ENCODE data around the gene TUBGCP4. TPM values are rescaled to one million over a fixed set of nuclear protein-coding genes. Genes with fewer than 3 reads are reported as not detected.
A peak's percentile ranks its signal among the peaks of the same experiment; 100 is the strongest.

TUBGCP4 gene
- total RNA-seq, 1 experiment from 2014 or later = 23.5 TPM

GRCh38 chr15:43449981-43450380 is 79.1 kb downstream of the TUBGCP4 start:
- Histone ChIP-seq H2AFZ (ENCODE audit: low read length) (no peak overlapping the region), H3K23ac (ENCODE audit: insufficient read length, low read depth, low read length) (no peak overlapping the region), H3K79me1 (ENCODE audit: insufficient read depth, low read depth, low read length, poor library complexity, severe bottlenecking) (peaks cover 12% of the 10 kb centered on the region), H3K4me2 (ENCODE audit: insufficient read depth, insufficient read length, low read length) (no peak overlapping the region), H4K8ac (replicated peaks; ENCODE audit: insufficient read length, low read depth, low read length) (no peak overlapping the region), H4K91ac (ENCODE audit: insufficient read length, low read depth, low read length) (no peak overlapping the region), H4K20me1 (ENCODE audit: control insufficient read depth, insufficient read depth, insufficient read length) (no peaks in the 10 kb centered on the region), H3K4ac (ENCODE audit: low read depth, low read length) (no peak overlapping the region), H3K14ac (ENCODE audit: insufficient read depth, low read length) (no peak overlapping the region), H3K9ac (ENCODE audit: extremely low read depth, insufficient read length, low read length) (no peak overlapping the region), H2AK5ac (ENCODE audit: insufficient read length, low read length) (no peak overlapping the region), H2BK12ac (ENCODE audit: insufficient read length, low read depth, low read length) (no peak overlapping the region), H3K27me3 (ENCODE audit: insufficient read depth, low read length) (no peaks in the 10 kb centered on the region), H3K4me1 (ENCODE audit: insufficient read depth, low read length) (no peaks in the 10 kb centered on the region), H2BK120ac (ENCODE audit: low read depth, low read length, poor library complexity, severe bottlenecking) (no peak overlapping the region), H3K79me2 (ENCODE audit: insufficient read depth, low read length) (no peaks in the 10 kb centered on the region), H3K18ac (ENCODE audit: insufficient read length, low read depth, low read length) (no peak overlapping the region), H3K9me3 (ENCODE audit: control insufficient read depth, low read depth, low read length) (no peaks in the 10 kb centered on the region), H2BK20ac (ENCODE audit: low read depth, low read length, poor library complexity, severe bottlenecking) (no peak overlapping the region), H4K5ac (ENCODE audit: insufficient read length, low read depth, low read length) (no peak overlapping the region), H3K27ac (ENCODE audit: insufficient read length, low read depth, low read length) (no peak overlapping the region), H2BK15ac (ENCODE audit: low read depth, low read length) (no peak overlapping the region), H3K23me2 (ENCODE audit: insufficient read length, low read depth, low read length, poor library complexity, severe bottlenecking) (no peaks in the 10 kb centered on the region), H3K56ac (ENCODE audit: insufficient read length, low read depth, low read length) (no peak overlapping the region), H2BK5ac (ENCODE audit: insufficient read length, low read length) (no peak overlapping the region), H3T11ph (ENCODE audit: low read length) (no peak overlapping the region)
- H3K27ac Mint-ChIP-seq = peak overlapping the region in 1 of 3 experiments; percentile 46; a peak in 1 of 7 replicates
- WGBS (ENCODE audit: extremely low coverage, insufficient read length, low lambda C conversion rate) = 100% methylated on average over 1 of the region's 1 CpG
- no peaks in the 10 kb centered on the region for H3K27me3 Mint-ChIP-seq (ENCODE audit: low read depth)
- DNase-seq = no peak
- H3K4me1 Mint-ChIP-seq = no peaks in the 10 kb centered on the region
- H3K9me3 Mint-ChIP-seq = no peaks in the 10 kb centered on the region
- H3K4me3 Mint-ChIP-seq = no peak overlapping the region
- TF ChIP-seq, protein P1, sequence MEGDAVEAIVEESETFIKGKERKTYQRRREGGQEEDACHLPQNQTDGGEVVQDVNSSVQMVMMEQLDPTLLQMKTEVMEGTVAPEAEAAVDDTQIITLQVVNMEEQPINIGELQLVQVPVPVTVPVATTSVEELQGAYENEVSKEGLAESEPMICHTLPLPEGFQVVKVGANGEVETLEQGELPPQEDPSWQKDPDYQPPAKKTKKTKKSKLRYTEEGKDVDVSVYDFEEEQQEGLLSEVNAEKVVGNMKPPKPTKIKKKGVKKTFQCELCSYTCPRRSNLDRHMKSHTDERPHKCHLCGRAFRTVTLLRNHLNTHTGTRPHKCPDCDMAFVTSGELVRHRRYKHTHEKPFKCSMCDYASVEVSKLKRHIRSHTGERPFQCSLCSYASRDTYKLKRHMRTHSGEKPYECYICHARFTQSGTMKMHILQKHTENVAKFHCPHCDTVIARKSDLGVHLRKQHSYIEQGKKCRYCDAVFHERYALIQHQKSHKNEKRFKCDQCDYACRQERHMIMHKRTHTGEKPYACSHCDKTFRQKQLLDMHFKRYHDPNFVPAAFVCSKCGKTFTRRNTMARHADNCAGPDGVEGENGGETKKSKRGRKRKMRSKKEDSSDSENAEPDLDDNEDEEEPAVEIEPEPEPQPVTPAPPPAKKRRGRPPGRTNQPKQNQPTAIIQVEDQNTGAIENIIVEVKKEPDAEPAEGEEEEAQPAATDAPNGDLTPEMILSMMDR (conservative IDR thresholded peaks at IDR 0.05) = no peak
- peaks cover 23 to 52% (median 32%) of the 10 kb centered on the region in 3 experiments for H3K36me3 Mint-ChIP-seq (ENCODE audit: insufficient read depth in 1 of 3, low read depth in 3 of 3)

Other genes starting within 250 kb of the TUBGCP4 start
- 6.2 and 7.2 TPM in 2 replicates for gene TMEM62, start 237.5 kb upstream of the TUBGCP4 start, total RNA-seq (2021)
- 34.1 and 34.8 TPM in 2 replicates for gene CCNDBP1, start 185.7 kb upstream of the TUBGCP4 start, total RNA-seq (2021)
- gene EPB42, start 150.1 kb upstream of the TUBGCP4 start, total RNA-seq (2021) = not detected in 2 replicates
- gene TGM5, start 104.2 kb upstream of the TUBGCP4 start, total RNA-seq (2021) = not detected in 2 replicates
- gene TGM7, start 68.8 kb upstream of the TUBGCP4 start, total RNA-seq (2021) = not detected in 2 replicates
- 16.5 and 17.3 TPM in 2 replicates for gene LCMT2, start 40.5 kb upstream of the TUBGCP4 start, total RNA-seq (2021)
- 46.7 and 52.5 TPM in 2 replicates for gene ZSCAN29, start 58 bp upstream of the TUBGCP4 start, total RNA-seq (2021)
- 74.5 and 81.5 TPM in 2 replicates for gene TP53BP1, start 122.1 kb downstream of the TUBGCP4 start, total RNA-seq (2021)
- gene MAP1A, start 146.5 kb downstream of the TUBGCP4 start, total RNA-seq (2021) = 2.5 TPM in 2 replicates
- gene PPIP5K1, start 219.1 kb downstream of the TUBGCP4 start, total RNA-seq (2021) = 28.5 and 30.1 TPM in 2 replicates
- 31.0 and 36.7 TPM in 2 replicates for gene CKMT1B, start 222.9 kb downstream of the TUBGCP4 start, total RNA-seq (2021)
- gene STRC, start 247.7 kb downstream of the TUBGCP4 start, total RNA-seq (2021) = 0.61 and 0.97 TPM in 2 replicates